Trophoblast cell (in vitro differentiated cells and primary cell): ENCODE data around the gene NAPB.

ENCODE experiments used
- DNase-seq, 2 donors: peaks; one replicate each; pipeline ENCODE4 v3.0.0-alpha.2; 2016
- H2AFZ ChIP-seq: 2 replicates; pipeline ENCODE4 v1.6.1; 2013; ENCODE audit warnings: low read length, moderate library complexity, mild to moderate bottlenecking; ENCODE audit not compliant: insufficient read depth, poor library complexity
- H2AK5ac ChIP-seq: 2 replicates; pipeline ENCODE4 v1.6.1; 2013; ENCODE audit warnings: mild to moderate bottlenecking, low read length
- H2BK120ac ChIP-seq: 2 replicates; pipeline ENCODE4 v1.6.1; 2013; ENCODE audit warnings: low read length, mild to moderate bottlenecking, moderate library complexity; ENCODE audit not compliant: insufficient read depth, poor library complexity
- H2BK12ac ChIP-seq: 2 replicates; pipeline ENCODE4 v1.6.1; 2013; ENCODE audit warnings: mild to moderate bottlenecking, low read length, moderate library complexity
- H2BK5ac ChIP-seq: 2 replicates; pipeline ENCODE4 v1.6.1; 2013; ENCODE audit warnings: low read length, low read depth, moderate library complexity, mild to moderate bottlenecking; ENCODE audit not compliant: poor library complexity
- H3K14ac ChIP-seq: 2 replicates; pipeline ENCODE4 v1.6.1; 2013; ENCODE audit warnings: mild to moderate bottlenecking, low read length
- H3K18ac ChIP-seq: 2 replicates; pipeline ENCODE4 v1.6.1; 2013; ENCODE audit warnings: mild to moderate bottlenecking, low read length
- H3K23ac ChIP-seq: 2 replicates; pipeline ENCODE4 v1.6.1; 2013; ENCODE audit warnings: low read length
- H3K27ac ChIP-seq: 2 replicates; pipeline ENCODE4 v1.5.1; 2013; ENCODE audit warnings: low read depth, mild to moderate bottlenecking, inconsistent platforms, low read length, moderate library complexity
- H3K27me3 ChIP-seq: 2 replicates; pipeline ENCODE4 v1.6.1; 2013; ENCODE audit warnings: inconsistent platforms, mild to moderate bottlenecking, low read length, moderate library complexity; ENCODE audit not compliant: insufficient read depth
- H3K36me3 ChIP-seq, 2 experiments: 1 replicate in 1 of 2; 2 replicates in 1 of 2; pipeline ENCODE4 v1.6.1; 2013; ENCODE audit warnings: low read length in 2 of 2, mild to moderate bottlenecking in 2 of 2, moderate library complexity in 1 of 2; ENCODE audit not compliant: insufficient read depth in 2 of 2, control insufficient read depth in 1 of 2
- H3K4ac ChIP-seq: 2 replicates; pipeline ENCODE4 v1.6.1; 2013; ENCODE audit warnings: low read depth, mild to moderate bottlenecking, low read length, moderate library complexity
- H3K4me1 ChIP-seq, 2 experiments: 1 replicate in 1 of 2; 2 replicates in 1 of 2; pipeline ENCODE4 v1.6.1; 2013; ENCODE audit warnings: low read length in 2 of 2, mild to moderate bottlenecking in 2 of 2, moderate library complexity in 1 of 2; ENCODE audit not compliant: insufficient read depth in 2 of 2, control insufficient read depth in 1 of 2
- H3K4me2 ChIP-seq: 2 replicates; pipeline ENCODE4 v1.6.1; 2013; ENCODE audit warnings: inconsistent platforms, mild to moderate bottlenecking, low read length, moderate library complexity
- H3K4me3 ChIP-seq: 2 replicates; pipeline ENCODE4 v1.5.1; 2013; ENCODE audit warnings: mild to moderate bottlenecking, low read depth, low read length, inconsistent platforms
- H3K79me1 ChIP-seq: one replicate; pipeline ENCODE4 v1.6.1; 2013; ENCODE audit warnings: low read length
- H3K79me2 ChIP-seq: 2 replicates; pipeline ENCODE4 v1.6.1; 2013; ENCODE audit warnings: low read length, mild to moderate bottlenecking; ENCODE audit not compliant: control insufficient read depth, insufficient read depth, poor library complexity
- H3K9ac ChIP-seq: 2 replicates; pipeline ENCODE4 v1.6.1; 2013; ENCODE audit warnings: mild to moderate bottlenecking, low read length
- H3K9me3 ChIP-seq: 2 replicates; pipeline ENCODE4 v1.6.1; 2013; ENCODE audit warnings: low read depth, mild to moderate bottlenecking, control low read depth, inconsistent platforms, low read length; ENCODE audit not compliant: insufficient read depth
- H4K12ac ChIP-seq: 2 replicates; pipeline ENCODE4 v1.6.1; 2013; ENCODE audit warnings: low read depth, mild to moderate bottlenecking, low read length, moderate library complexity
- H4K8ac ChIP-seq: 2 replicates; pipeline ENCODE4 v1.6.1; 2013; ENCODE audit warnings: low read depth, mild to moderate bottlenecking, low read length, moderate library complexity
- H4K91ac ChIP-seq: one replicate; pipeline ENCODE4 v1.6.1; 2013; ENCODE audit warnings: low read depth, mild to moderate bottlenecking, low read length, moderate library complexity
- WGBS: extraction: QIAGEN DNeasy Blood & Tissue Kit; methylation state at CpG from one replicate; pipeline ENCODE4 v1.1.7; 2013; ENCODE audit warnings: missing lambda C conversion rate; ENCODE audit not compliant: insufficient read length, insufficient coverage; ENCODE audit errors: extremely low coverage; 5-methylcytosine and 5-hydroxymethylcytosine counted together

Gene NAPB

DNA sequence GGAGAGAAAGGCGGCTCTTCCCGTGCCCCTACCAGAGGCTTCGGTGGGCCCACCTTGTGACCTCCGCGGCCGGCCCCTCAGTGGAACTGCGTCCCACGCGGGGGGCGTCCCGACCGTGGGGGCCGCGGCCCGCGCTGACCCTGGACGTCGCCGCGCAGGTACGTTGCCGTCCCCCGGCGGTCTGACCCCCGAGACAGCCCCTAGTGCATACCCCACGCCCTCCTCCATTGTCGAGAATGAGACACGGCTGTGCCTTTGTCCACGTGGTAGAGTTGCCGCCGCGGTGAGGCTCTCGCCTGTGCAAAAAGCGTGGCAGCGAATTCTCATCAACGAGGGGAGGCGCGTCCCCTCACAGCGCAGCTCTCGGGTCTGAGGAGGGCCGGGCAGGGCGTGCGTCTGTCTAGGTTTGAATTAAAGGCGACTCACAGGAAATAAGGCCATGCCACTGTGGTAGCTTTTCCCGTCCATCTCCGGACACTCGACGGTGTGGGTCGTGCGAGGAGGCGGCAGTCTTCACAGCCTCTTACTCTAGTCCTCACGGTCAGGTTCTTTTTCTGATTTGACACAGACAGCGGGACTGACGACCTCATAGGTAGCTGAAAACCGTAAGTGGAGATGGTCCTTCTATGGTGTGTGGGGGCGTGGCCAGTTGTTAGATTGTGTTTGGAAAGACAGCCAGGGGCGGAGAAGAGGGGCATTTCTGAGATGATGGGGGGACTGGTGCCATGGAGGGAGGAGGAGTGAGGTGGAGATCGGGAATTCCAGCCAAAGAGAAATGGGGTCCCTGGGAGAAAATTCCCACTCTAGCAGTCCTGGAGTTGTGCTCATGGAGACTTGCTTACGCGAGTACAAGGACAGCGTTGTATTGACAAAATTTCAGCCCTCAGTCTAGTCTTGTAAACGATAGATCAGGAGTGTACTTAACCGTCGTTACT is 70.1 kb downstream of the NAPB start:
- peaks cover 10% of the 10 kb centered on the region for H3K79me2 ChIP-seq
- peak overlapping the region; percentile 80 for H2BK120ac ChIP-seq
- H3K4ac ChIP-seq = peak overlapping the region; percentile 95
- H3K4me3 ChIP-seq = peak overlapping the region; percentile 98
- H4K91ac ChIP-seq = peak overlapping the region; percentile 92
- peak overlapping the region; percentile 62 for H2BK5ac ChIP-seq
- WGBS = no CpG with 5 or more reads among the region's 64 CpGs
- peak overlapping the region; percentile 96 for H3K14ac ChIP-seq
- no peak overlapping the region for H3K23ac ChIP-seq
- peaks cover 12 to 13% of the 10 kb centered on the region in 2 experiments for H3K36me3 ChIP-seq
- H3K9ac ChIP-seq = peak overlapping the region; percentile 88
- H2AK5ac ChIP-seq = peak overlapping the region; percentile 65
- peak overlapping the region; percentile 85 for H4K12ac ChIP-seq
- peak overlapping the region; percentile 57 for H3K27ac ChIP-seq
- peak overlapping the region; percentile 67 for H4K8ac ChIP-seq
- DNase-seq = peak; percentile 32 to 58
- H3K18ac ChIP-seq = peak overlapping the region; percentile 58
- H3K9me3 ChIP-seq = no peaks in the 10 kb centered on the region
- no peak overlapping the region for H2BK12ac ChIP-seq
- H3K79me1 ChIP-seq = peaks cover 12% of the 10 kb centered on the region
- H3K4me2 ChIP-seq = peak overlapping the region; percentile 84
- H2AFZ ChIP-seq = peak overlapping the region; percentile 74
- H3K4me1 ChIP-seq = peaks cover 2 to 7% of the 10 kb centered on the region in 2 experiments
- H3K27me3 ChIP-seq = no peaks in the 10 kb centered on the region

GRCh38 chr20:23350196-23350903 is 70.9 kb downstream of the NAPB start, which contains the start of gene NXT1:
Gene NXT1, plus strand, starts transcription at chr20:23350791. Its CDS starts 3,251 bp downstream, at chr20:23354042.
- Histone ChIP-seq H2BK120ac (peak within 1 kb of the TSS; percentile 90), H3K4ac (peak within 1 kb of the TSS; percentile 95), H4K12ac (peak within 1 kb of the TSS; percentile 94), H3K4me3 (peak within 1 kb of the TSS; percentile 98), H2AFZ (peak within 1 kb of the TSS; percentile 74), H3K79me1 (peaks cover 12% of the 10 kb centered on the region), H3K18ac (peak within 1 kb of the TSS; percentile 96), H2BK12ac (peak within 1 kb of the TSS; percentile 23), H3K27me3 (no peaks in the 10 kb centered on the region), H3K23ac (no peak within 1 kb of the TSS), H3K36me3 (peaks cover 11 to 12% of the 10 kb centered on the region in 2 experiments), H3K79me2 (peaks cover 10% of the 10 kb centered on the region), H3K4me1 (peaks cover 0 to 6% of the 10 kb centered on the region in 2 experiments), H3K14ac (peak within 1 kb of the TSS; percentile 96), H3K4me2 (peak within 1 kb of the TSS; percentile 90), H2AK5ac (peak within 1 kb of the TSS; percentile 65), H3K9me3 (no peaks in the 10 kb centered on the region), H3K27ac (peak within 1 kb of the TSS; percentile 99), H4K91ac (peak within 1 kb of the TSS; percentile 97), H2BK5ac (peak within 1 kb of the TSS; percentile 82), H4K8ac (peak within 1 kb of the TSS; percentile 94), H3K9ac (peak within 1 kb of the TSS; percentile 94)
- peak; percentile 99 to 100 for DNase-seq
- no CpG with 5 or more reads among the region's 65 CpGs for WGBS

- Histone ChIP-seq H3K27ac (peak overlapping the region; percentile 99), H2AFZ (peak overlapping the region; percentile 72), H3K4ac (peak overlapping the region; percentile 93), H2AK5ac (peak overlapping the region; percentile 65), H3K14ac (peak overlapping the region; percentile 96), H3K4me1 (peaks cover 2 to 6% of the 10 kb centered on the region in 2 experiments), H3K79me2 (peaks cover 10% of the 10 kb centered on the region), H3K9ac (peak overlapping the region; percentile 94), H2BK5ac (peak overlapping the region; percentile 82), H4K8ac (peak overlapping the region; percentile 94), H2BK12ac (peak overlapping the region; percentile 51), H3K27me3 (no peaks in the 10 kb centered on the region), H3K79me1 (peaks cover 12% of the 10 kb centered on the region), H2BK120ac (peak overlapping the region; percentile 90), H3K23ac (no peak overlapping the region), H3K9me3 (no peaks in the 10 kb centered on the region), H3K36me3 (peaks cover 6 to 7% of the 10 kb centered on the region in 2 experiments), H3K4me2 (peak overlapping the region; percentile 90), H4K91ac (peak overlapping the region; percentile 97), H3K18ac (peak overlapping the region; percentile 96), H3K4me3 (peak overlapping the region; percentile 83), H4K12ac (peak overlapping the region; percentile 94)
- WGBS = no CpG with 5 or more reads among the region's 23 CpGs
- peak; percentile 57 to 63 for DNase-seq
These were observed 71.7 kb downstream of the NAPB start for GRCh38 chr20:23349338-23350195.
